ENCODE data around the gene AGER.

GRCh38 chr6:32189069-32189741, 5.2 kb upstream of the AGER start:
- TF ChIP-seq, protein P1, sequence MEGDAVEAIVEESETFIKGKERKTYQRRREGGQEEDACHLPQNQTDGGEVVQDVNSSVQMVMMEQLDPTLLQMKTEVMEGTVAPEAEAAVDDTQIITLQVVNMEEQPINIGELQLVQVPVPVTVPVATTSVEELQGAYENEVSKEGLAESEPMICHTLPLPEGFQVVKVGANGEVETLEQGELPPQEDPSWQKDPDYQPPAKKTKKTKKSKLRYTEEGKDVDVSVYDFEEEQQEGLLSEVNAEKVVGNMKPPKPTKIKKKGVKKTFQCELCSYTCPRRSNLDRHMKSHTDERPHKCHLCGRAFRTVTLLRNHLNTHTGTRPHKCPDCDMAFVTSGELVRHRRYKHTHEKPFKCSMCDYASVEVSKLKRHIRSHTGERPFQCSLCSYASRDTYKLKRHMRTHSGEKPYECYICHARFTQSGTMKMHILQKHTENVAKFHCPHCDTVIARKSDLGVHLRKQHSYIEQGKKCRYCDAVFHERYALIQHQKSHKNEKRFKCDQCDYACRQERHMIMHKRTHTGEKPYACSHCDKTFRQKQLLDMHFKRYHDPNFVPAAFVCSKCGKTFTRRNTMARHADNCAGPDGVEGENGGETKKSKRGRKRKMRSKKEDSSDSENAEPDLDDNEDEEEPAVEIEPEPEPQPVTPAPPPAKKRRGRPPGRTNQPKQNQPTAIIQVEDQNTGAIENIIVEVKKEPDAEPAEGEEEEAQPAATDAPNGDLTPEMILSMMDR (IDR thresholded peaks at IDR 0.05; ENCODE audit: insufficient read depth, low read length, poor library complexity, severe bottlenecking), result no peak
- no peak for TF ChIP-seq EZH2phosphoT487 (conservative IDR thresholded peaks at IDR 0.05; ENCODE audit: low read length)

Measured in SU-DHL-6 (cell line).